ENCODE measurements around the gene CRIM1.
"Not testable (repeated sequence)": the region's sequence is repeated elsewhere in the genome, so short reads cannot be mapped to it uniquely, and the experiment has no call there.

CRIM1 gene

GRCh38 chr2:36355151-36355889 is at the start of gene CRIM1:
Gene CRIM1 (plus strand): TSS chr2:36355778. CDS start chr2:36356293, 515 bp downstream.
- DNase-seq, result peak; percentile 83 to 85
- TF ChIP-seq POLR2A (IDR thresholded peaks at IDR 0.05; ENCODE audit: low read length) (no peak), GATA1 (IDR thresholded peaks at IDR 0.05; ENCODE audit: low read depth, low read length) (no peak)

GRCh38 chr2:36307441-36307840 is 48.1 kb upstream of the CRIM1 start:
- TF ChIP-seq GATA1 (IDR thresholded peaks at IDR 0.05; ENCODE audit: low read depth, low read length), result no peak
- no peak for TF ChIP-seq POLR2A (IDR thresholded peaks at IDR 0.05; ENCODE audit: low read length)
- no peak for DNase-seq

GRCh38 chr2:36310444-36310843 is 45.1 kb upstream of the CRIM1 start:
- not testable (repeated sequence) for DNase-seq

GRCh38 chr2:36318547-36318946 is 37.0 kb upstream of the CRIM1 start:
- peak; percentile 3 for DNase-seq
- TF ChIP-seq GATA1 (IDR thresholded peaks at IDR 0.05; ENCODE audit: low read depth, low read length), result no peak
- no peak for TF ChIP-seq POLR2A (IDR thresholded peaks at IDR 0.05; ENCODE audit: low read length)

- DNase-seq, result no peak
- TF ChIP-seq GATA1 (IDR thresholded peaks at IDR 0.05; ENCODE audit: low read depth, low read length) (no peak), POLR2A (IDR thresholded peaks at IDR 0.05; ENCODE audit: low read length) (no peak)
These were observed 33.5 kb upstream of the CRIM1 start for GRCh38 chr2:36322108-36322507.

GRCh38 chr2:36326286-36326685 is 29.3 kb upstream of the CRIM1 start:
- no peak for DNase-seq
- TF ChIP-seq GATA1 (IDR thresholded peaks at IDR 0.05; ENCODE audit: low read depth, low read length) (no peak), POLR2A (IDR thresholded peaks at IDR 0.05; ENCODE audit: low read length) (no peak)

GRCh38 chr2:36329251-36329650 is 26.3 kb upstream of the CRIM1 start:
- no peak for DNase-seq
- TF ChIP-seq GATA1 (IDR thresholded peaks at IDR 0.05; ENCODE audit: low read depth, low read length) (no peak), POLR2A (IDR thresholded peaks at IDR 0.05; ENCODE audit: low read length) (no peak)

- DNase-seq, result no peak
- no peak for TF ChIP-seq POLR2A (IDR thresholded peaks at IDR 0.05; ENCODE audit: low read length)
- TF ChIP-seq GATA1 (IDR thresholded peaks at IDR 0.05; ENCODE audit: low read depth, low read length), result no peak
These were observed 25.7 kb upstream of the CRIM1 start for GRCh38 chr2:36329746-36330472.

GRCh38 chr2:36330473-36331395 is 24.8 kb upstream of the CRIM1 start:
- DNase-seq, result no peak
- TF ChIP-seq POLR2A (IDR thresholded peaks at IDR 0.05; ENCODE audit: low read length) (no peak), GATA1 (IDR thresholded peaks at IDR 0.05; ENCODE audit: low read depth, low read length) (no peak)

- no peak for DNase-seq
- TF ChIP-seq GATA1 (IDR thresholded peaks at IDR 0.05; ENCODE audit: low read depth, low read length), result no peak
- TF ChIP-seq POLR2A (IDR thresholded peaks at IDR 0.05; ENCODE audit: low read length), result no peak
These were observed 22.1 kb upstream of the CRIM1 start for GRCh38 chr2:36333350-36334012.

GRCh38 chr2:36335597-36335996 is 20.0 kb upstream of the CRIM1 start:
- no peak for DNase-seq
- TF ChIP-seq GATA1 (IDR thresholded peaks at IDR 0.05; ENCODE audit: low read depth, low read length) (no peak), POLR2A (IDR thresholded peaks at IDR 0.05; ENCODE audit: low read length) (no peak)

- TF ChIP-seq GATA1 (IDR thresholded peaks at IDR 0.05; ENCODE audit: low read depth, low read length) (no peak), POLR2A (IDR thresholded peaks at IDR 0.05; ENCODE audit: low read length) (no peak)
These were observed 19.3 kb upstream of the CRIM1 start for GRCh38 chr2:36336321-36336720.

GRCh38 chr2:36337354-36337753 is 18.2 kb upstream of the CRIM1 start:
- DNase-seq, result no peak
- TF ChIP-seq GATA1 (IDR thresholded peaks at IDR 0.05; ENCODE audit: low read depth, low read length) (no peak), POLR2A (IDR thresholded peaks at IDR 0.05; ENCODE audit: low read length) (no peak)

More at GRCh38 chr2:36336321-36336720, 19.3 kb upstream of the CRIM1 start:
- no peak for DNase-seq

Data from erythroblast (primary cell).